Right forelimb (tissue), 1 donor: ENCODE data around the gene ESPN.
"Not testable (repeated sequence)": the region's sequence is repeated elsewhere in the genome, so short reads cannot be mapped to it uniquely, and the experiment has no call there.

Experiments
- DNase-seq: peaks from one replicate; pipeline ENCODE4 v3.0.0-alpha.2; 2018

The ESPN gene

DNA sequence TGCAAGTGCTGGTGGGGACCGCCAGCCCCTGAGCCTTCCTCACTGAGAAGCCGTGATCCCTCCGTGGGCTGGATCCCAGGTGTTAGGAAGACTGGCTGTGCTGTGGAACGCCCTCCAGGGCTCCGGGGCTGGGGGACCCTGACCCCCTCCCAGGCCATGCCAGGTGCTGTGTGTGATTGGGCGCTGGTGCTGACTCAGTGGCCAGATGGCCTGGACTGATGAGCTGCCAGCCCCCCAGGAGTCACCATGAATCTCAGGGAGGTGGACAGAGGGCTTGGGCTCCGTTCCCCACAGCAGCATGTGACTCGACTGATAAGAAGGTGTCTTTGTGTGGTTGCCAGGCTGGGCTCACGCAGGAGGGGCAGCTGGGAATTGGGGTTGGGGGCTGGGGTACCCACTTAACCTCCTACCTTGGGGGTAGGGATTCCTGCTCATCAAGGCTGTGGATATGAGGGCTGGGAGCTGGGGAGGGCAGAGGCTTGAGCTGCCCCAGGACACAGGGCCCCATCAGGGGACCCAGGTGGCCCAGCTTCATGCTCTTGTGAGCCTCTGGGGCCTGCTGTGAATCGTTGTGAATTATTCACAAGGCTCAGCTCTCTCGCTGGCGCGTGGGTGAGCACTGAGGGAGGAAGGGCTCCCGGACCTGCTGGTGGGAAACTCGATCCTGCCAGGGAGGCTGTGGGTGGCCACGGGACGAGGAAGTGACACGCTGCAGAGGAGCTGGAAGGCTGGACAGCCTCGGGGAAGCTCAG, 5.3 kb downstream of the ESPN start:
- DNase-seq, result not testable (repeated sequence)

DNA sequence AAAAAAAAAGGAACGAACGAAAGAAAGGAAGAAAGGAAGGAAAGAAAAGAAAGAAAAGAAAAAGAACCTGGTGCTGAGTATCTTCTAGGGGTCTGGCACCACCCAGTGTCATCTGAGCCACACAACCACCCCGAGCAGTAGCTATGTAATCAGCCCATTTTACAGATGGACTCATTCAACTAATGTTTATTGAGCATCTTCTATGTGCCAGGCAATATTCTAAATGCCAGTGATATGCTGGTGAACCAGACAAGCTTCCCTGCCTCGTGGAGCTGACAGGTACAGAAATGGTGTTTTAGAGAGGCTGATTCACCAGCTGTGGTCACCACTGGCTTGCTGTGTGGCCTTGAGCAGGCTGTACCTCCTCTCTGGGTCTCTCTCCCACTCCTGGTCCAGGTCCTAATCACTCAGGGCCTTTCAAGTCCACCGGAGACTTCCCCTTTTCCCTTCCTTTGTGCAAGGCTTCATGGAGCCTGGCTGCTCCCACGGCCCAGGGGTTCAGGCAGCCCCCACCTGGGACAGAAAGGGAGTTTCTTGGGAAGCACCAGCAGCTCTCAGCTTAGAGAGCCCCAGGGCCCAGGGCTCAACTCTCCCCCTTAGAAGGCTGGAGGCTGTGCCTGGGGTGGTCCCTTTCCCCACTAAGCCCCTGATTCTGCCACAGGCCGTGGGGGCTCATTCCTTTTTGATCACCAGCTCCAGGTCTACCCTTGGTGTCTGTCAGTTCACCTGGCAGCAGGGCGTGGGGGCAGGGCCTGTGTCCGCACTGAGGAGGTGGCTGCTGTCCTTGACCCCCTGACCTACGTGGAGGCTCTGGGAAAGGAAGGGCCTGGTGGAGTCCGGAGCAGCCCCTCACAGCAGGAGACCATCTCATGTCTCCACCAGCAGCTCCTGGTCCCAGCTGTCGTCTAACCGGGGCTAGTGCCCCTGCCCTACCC, 7.3 kb downstream of the ESPN start:
- not testable (repeated sequence) for DNase-seq

DNA sequence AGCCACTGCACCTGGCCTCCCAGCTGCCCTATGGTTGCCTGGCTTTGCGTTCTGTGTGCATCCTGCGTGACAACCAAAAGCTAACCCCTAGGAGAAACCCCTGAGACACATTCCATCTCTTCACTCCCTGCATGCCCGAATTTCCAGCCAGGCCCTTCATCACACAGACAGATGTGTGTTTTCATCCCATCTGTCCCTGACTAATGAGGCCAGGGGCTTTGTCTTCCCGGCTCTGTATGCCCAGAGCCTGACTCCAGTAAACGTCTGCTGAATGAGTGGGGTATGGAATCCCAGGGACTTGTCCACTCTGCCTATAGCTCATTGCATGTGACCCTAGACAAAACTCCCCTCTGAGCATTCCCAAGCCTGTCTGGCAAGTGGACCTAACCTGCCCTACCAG, 9.6 kb downstream of the ESPN start:
- DNase-seq, result no peak

DNA sequence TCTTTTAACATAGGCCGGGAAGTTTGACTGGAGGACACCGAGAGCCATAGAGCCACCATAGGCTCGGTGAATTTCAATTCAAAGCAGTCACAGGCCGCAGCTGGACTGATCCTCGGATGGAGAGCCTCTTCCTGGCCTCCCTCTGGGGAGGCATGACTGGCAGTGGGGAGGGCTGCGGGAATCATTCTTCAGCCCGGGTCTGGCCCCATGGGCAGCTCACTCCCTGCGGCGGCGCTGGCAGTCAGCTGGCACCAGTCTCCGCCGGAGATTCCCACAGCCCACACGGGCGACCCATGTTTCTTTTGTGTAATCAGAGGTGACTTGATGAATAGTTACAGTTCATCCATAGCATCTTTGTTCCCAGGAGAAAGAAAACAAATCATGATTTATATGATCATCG, 10.6 kb downstream of the ESPN start:
- DNase-seq, result no peak

DNA sequence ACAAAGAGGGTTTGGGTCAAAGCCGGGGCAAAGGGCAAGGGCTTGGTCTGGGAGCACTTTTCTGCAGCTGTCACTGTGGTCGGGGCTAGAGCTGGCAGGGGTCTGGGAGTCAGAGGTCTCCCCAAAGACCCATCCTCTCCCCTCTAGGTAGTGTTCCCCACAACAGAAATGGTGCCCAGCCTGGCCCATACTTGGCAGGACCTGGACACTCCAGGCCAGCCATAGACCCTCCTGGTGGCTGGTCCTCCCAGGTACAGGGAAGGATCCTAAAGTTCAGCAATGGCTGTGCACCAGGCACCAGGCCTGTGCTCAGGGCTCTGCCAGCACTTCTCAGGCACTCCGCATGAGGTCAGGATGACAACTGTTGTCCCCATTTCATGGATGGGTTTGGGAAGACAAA, 11.0 kb downstream of the ESPN start:
- DNase-seq, result no peak

DNA sequence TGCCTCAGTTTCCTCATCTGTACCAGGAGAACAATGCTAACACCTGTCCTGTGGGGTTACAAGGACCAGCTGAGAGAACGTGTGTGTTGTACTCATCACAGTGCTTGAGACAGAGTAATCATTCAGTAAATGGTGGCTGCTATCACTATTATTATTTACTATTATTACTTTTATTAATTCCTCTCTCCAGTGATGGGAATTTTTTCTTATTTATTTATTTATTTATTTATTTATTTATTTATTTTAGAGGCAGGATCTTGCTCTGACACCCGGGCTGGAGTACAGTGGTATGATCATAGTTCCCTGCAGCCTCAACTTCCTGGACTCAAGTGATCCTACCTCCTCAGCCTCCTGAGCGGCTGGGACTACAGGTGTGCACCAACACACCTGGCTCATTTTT, 11.7 kb downstream of the ESPN start:
- not testable (repeated sequence) for DNase-seq

DNA sequence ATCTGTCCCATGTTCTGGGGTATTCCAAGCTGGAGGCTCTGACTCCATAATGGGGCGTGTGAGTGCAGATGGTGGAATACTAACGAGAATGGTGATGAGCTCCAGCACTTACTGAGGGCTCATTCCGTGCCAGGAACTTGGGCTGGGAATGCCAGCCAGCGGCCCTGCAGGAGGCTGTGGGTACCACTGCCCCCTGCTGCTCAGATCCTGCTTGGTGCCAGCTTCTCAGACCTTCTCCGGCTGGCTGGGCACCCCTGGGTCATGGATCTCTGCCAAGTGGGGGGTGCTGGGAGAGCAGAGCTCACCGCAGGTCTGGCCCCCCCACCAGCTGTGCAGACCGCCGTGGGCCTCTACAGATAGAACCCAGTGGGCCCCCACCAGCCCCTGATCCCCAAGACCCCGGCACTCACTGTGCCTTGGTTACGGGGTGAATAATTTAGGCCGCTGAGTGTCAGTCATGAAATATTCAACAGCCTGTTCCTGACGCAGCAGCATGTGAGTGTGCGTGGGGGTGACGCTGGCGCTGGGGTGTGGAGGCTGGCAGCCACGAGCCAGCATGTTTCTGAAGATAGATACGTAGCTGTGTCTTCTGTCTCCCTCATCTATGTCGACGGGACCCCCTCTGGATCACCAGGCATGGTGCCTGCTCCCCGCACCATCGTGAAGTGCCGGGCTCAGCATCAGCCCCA, 12.6 kb downstream of the ESPN start:
- DNase-seq, result not testable (repeated sequence)

DNA sequence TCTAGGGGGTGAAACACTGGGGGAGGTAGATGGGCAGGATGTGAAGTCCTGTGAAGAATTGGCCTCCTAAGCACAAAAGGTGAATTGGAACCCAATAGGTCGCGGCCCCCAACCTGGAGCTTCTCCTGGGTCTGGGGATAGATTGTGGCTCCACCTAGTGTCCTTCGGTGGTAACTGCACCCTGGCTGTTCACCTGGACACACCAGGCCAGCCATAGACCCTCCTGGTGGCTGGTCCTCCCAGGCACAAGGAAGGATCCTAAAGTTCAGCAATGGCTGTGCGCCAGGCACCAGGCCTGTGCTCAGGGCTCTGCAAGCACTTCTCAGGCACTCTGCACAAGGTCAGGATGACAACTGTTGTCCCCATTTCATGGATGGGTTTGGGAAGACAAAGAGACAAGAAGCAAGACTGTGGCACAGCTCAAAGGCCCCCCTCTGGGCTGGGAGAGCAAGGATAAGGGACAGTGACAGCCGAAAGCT, 13.5 kb downstream of the ESPN start:
- DNase-seq, result peak; percentile 73

DNA sequence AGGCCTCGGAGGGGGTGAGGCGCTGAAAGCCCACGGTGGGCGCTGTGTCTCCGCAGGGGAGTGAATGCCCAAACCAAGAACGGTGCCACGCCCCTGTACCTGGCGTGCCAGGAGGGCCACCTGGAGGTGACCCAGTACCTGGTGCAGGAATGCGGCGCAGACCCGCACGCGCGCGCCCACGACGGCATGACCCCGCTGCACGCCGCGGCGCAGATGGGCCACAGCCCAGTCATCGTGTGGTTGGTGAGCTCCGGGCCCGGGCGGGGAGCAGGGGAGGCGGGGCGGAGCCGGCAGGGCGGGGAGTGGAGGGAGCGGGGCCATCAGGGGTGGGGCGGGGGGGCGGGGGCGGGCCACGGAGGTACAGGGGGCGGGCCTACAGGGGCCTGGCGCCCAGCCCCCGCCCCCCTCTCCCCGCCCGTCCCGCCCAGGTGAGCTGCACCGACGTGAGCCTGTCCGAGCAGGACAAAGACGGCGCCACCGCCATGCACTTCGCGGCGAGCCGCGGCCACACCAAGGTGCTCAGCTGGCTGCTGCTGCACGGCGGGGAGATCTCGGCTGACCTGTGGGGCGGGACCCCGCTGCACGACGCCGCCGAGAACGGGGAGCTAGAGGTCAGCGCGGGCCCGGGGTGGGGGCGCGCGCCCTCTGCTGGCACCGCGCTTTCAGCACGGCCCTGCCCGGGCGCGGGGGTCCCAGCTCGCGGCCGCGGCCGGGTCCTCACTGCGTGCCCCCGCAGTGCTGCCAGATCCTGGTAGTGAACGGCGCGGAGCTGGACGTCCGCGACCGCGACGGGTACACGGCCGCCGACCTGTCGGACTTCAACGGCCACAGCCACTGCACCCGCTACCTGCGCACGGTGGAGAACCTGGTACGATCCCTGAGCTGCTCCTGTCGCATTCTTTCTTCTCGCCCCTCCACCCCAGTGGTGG, 15.9 kb downstream of the ESPN start:
- no peak for DNase-seq

DNA sequence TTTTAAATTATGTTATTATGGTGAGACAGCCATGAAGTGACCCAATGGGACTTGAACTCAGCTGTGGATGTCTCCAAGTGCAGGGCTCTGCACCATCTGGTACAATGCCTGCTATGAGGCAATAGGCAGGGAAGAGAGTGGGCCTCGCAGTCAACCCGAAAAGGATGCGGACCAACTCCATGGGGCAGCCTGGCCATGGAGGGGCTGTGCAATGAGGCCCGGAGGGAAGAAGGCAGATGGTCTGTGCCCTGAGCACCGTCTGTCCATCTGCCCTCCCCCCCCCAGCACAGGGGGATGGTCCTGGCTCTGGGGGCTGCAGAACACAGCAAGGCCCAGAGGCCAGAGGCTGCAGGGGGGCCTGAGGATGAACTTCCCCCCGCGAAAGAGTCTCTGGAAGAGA, 17.0 kb downstream of the ESPN start:
- no peak for DNase-seq

DNA sequence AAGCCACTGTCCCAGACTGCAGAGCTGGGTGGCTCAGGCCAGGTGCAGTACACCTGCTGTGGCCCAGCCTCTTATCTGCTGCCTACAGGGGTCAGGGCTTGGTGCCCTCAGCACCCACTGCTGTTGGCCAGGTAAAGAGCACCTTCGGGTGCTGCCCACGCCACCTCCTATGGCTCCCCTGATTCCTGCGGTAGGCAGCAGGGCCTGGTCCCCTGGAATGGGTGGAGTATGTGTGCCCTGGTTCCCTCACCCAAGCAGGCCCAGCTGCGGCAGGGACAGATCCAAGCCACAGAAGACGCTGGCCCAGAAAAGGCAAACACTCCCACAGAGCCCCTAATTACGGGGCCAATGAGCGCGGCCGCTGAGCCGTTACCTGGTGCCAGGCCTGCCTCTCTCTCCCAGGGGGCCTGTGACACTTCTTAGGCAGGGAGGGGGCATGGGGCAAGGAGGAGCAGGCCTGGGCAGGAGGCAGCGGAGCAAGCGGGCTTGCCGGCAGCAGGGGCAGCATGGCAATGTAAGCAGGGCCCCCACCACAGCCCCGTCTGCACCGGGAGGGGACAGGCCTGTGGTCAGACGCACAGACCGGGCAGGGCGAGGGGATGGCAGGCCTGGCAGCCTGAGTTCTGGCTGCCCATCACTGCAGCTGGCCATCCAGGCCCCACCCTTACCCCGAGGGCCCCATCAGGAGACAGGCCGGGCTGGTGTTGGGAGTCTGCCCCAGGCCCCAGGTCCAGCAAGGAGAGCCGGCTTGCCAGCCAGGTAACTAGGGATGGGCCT, 19.0 kb downstream of the ESPN start:
- DNase-seq, result no peak

DNA sequence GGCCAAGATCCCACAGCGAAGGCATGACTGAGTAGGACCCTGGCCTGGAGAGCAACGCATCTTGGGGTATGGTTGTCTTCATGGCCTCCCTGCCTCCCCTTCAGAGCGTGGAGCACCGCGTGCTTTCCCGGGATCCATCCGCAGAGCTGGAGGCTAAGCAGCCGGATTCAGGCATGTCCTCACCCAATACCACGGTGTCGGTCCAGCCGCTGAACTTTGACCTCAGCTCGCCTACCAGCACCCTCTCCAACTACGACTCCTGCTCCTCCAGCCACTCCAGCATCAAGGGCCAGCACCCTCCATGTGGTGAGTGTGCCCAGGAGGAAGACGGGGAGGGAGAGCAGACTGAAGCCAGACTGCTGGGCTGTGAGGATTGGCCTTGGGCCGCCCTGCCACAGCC, 19.8 kb downstream of the ESPN start:
- no peak for DNase-seq

DNA sequence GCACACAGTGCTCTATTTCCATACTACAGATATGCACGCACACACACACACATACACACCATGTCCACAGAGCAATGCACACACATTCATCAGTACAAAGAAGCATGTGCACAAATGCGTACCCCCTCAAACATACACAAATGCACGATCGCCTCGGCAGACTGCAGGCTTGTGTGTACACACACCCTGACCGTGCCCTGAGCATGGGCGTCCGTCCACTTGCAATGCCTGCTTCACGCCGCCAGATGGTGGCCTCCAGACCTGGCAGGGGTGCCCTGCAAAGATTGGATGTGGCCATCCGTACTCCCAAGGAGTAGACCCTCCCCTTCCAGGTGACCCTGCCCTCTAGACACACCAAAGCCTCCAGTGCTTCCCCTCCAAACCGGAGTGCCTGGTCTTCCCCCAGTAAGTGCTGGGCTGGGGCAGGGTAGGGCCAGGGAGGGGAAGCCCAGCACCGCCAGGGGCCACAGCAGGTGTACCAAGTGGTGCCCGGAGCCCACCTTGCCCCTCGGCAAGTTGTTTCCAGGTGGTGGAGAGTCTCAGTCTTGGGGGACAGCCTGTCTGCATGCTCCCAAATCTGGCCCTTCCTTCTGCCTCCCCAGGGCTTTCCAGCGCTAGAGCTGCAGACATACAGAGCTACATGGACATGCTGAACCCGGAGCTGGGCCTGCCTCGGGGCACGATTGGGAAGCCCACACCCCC, 20.6 kb downstream of the ESPN start:
- peak; percentile 45 for DNase-seq

DNA sequence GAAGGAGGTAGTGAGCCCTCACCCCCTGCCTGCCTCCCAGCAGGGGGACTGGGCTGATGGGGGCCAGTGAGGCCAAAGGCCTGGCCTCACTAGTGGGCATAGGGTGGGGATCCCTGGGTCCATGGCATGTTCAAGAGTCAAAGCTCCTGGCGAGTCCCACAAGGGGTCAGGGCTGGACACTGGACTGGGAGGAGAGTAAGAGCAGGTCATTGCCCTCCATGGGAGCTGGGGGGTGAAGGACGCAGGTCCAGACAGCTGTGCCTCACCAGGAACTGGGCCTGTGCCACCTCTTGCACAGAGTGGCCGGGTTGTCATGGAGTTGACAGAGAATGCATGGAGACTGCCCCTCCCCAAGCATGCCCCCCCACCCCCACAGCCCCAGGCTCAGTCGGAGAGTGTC, 21.4 kb downstream of the ESPN start:
- DNase-seq, result not testable (repeated sequence)

DNA sequence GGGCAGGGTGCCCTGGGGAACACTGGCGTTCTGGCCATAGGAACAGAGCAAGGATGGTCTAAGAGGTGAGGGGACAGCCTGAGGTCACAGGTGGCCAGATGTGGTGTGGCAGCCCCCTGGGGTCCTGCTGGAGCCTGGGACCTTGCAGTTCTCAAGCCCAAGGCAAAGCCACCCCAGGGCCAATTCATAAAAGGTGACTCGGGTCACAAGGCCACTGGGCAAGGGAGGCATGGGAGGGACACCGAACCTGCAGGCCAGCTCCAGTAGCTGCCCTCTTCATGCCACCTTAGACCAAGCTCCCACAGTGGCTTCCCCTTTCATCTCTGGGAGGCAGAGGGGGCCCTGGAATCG, 22.1 kb downstream of the ESPN start:
- DNase-seq, result no peak

DNA sequence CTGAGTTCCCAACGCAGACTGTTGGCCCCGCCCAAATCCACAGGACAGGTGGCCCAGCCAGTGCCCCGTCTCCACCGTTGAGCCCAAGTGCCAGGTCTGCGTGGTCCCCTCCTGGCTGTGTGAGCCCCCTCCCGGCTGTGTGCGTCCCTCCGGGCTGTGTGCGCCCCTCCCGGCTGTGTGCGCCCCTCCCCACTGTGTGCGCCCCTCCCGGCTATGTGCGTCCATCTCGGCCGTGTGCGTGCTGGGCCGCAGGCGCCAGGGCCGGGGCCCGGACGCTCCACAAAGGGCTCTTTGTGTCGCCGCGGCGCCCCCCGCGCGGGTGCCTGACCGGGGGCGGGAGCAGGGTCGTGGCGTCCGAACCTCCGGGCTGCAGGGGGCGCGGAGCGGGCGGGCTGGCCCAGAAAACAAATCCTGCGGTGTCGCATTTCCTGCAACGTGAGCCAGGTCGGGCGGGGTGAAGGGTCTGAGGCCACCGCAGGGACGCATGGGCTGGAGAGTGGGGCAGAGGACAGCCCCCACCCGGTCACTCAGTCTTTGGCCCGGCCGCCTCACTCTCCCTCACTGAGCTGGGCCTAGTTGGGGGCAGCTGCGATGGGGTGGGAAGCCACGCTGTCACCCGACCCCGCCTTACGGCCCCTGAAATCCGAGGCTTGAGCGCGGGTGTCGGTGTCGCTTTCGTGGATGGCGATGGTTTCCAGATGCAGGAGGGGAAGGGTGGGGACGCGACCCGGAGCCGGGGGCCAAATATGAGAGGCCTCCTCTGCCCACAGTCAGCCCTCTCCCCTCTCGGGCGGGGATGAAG, 22.6 kb downstream of the ESPN start:
- no peak for DNase-seq

DNA sequence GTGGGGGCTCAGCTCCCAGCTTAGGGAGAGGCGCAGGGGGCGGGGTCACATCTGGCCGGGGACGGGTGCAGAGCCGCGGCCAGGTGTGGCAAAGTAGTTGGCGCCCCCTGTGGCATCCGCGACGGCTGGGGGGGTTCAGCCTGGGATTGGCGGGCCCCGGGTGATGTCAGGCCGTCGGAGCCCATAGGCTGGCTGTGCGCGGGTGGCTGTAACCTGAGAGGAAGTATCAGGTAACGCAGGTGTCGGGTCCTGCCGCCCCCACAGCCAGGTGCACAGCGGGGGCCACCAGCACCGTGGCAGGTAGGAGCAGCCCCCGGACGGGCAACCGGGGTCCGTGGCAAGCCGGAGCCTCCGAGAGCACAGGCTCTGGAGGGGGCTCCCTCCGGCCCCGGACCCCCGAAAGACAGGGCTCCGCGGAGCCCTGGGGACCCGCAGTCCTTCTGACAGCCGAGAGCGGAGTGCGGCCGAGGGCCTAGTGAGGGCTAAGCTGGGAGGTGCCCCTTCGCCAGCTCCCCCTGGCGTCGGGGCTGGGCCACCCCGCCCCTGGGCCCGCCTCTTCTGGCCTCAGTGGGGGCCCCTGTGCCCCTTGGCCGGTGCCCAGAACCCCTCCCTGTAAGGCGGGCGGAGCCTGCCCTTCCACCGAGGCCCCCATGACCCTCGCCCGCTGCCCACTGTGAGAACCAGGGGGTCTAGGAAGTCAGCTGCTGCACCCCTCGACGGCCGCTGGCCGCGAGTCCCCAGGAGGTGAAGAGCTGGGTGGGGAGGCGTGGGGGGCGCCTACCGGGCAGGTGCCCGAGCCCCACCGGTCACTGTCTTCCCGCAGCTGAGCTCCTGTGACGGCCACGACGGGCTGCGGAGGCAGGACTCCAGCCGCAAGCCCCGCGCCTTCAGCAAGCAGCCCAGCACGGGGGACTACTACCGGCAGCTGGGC, 23.5 kb downstream of the ESPN start:
- DNase-seq, result no peak

DNA sequence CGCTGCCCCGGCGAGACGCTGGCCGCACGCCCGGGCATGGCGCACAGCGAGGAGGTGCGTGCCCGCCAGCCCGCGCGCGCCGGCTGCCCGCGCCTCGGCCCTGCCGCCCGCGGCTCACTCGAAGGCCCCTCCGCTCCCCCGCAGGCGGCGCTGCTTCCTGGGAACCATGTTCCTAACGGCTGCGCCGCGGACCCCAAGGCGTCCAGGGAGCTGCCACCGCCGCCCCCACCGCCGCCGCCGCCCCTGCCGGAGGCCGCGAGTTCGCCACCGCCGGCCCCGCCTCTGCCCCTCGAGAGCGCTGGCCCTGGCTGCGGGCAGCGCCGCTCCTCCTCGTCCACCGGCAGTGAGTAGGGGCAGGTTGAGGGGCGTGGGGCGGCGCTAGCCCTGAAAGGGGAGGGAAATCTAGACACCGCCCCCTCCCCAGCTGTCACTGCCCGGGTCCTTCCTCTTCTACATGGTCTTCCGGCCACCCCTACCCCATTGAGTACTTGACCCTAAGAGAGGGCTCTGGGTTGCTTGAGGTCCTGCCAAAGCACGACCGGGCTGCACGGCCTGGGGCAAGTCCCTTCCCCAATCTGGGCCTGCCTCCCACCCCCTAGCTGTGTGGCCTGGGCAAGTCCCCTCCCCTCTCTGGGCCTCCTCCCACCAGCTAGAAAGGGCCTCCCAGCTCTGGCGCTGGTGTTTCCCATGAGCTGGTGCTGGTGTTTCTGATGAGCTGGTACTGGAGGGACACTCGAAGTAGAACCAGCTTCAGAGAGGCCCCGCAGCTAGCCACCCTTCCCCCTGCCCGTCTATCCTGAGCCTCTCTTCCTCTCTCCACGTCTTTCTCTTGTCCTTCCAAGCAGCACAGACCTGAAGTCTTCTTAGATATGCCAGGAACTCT, 24.4 kb downstream of the ESPN start:
- DNase-seq, result peak; percentile 54
